Nephron (organoid): ENCODE data around the gene ODC1.

Experiments used
- H3K27ac Mint-ChIP-seq, 3 experiments: 2 replicates each; pipeline ENCODE4 v1.8.0; 2020; ENCODE audit warnings: mixed read lengths in 3 of 3, mild to moderate bottlenecking in 2 of 3, moderate library complexity in 1 of 3
- H3K27me3 Mint-ChIP-seq: 2 replicates; pipeline ENCODE4 v1.8.0; 2021; ENCODE audit warnings: low read depth, mild to moderate bottlenecking, moderate library complexity, mixed read lengths
- H3K36me3 Mint-ChIP-seq: 2 replicates; pipeline ENCODE4 v1.8.0; 2020; ENCODE audit warnings: low read depth, mixed read lengths
- H3K4me1 Mint-ChIP-seq: 2 replicates; pipeline ENCODE4 v1.8.0; 2020; ENCODE audit warnings: mixed read lengths
- H3K4me3 Mint-ChIP-seq, 3 experiments: 2 replicates each; pipeline ENCODE4 v1.8.0; 2020; ENCODE audit warnings: mild to moderate bottlenecking in 3 of 3, mixed read lengths in 3 of 3, moderate library complexity in 2 of 3
- H3K9me3 Mint-ChIP-seq: 2 replicates; pipeline ENCODE4 v1.8.0; 2020; ENCODE audit warnings: mixed read lengths
- TF ChIP-seq, protein P1 (sequence below), 3 experiments: fragments of 200-600 bp; sonication (generic); IDR thresholded peaks; one replicate each; pipeline ENCODE4 v1.5.0; 2021; ENCODE audit warnings: antibody characterized with exemption in 3 of 3; ENCODE audit not compliant: unreplicated experiment in 3 of 3

ODC1 gene

DNA sequence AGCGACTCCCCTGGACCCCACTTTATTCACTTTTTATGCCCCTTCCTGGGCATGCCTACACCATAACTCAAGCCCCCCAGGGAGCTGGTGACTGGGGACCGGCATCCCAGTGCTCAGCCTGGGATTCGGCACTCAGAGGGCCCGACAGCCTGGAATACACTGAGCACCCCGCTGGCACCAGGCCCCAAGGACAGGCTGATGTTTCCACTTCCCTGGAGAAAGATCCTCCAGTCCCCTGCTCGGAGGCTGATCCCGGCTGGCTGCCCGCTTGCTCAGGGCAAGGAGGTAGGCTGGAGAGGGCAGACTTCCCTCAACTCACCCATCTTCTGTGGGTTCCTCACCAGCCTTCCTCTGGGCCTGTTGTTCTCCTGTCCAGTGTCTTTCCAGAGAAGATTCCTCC lies 36.6 kb downstream of the ODC1 start:
- Mint-ChIP-seq H3K27ac (peak overlapping the region in 2 of 3 experiments; percentile 77 to 87), H3K27me3 (peaks cover 32% of the 10 kb centered on the region), H3K9me3 (no peaks in the 10 kb centered on the region), H3K4me1 (peaks cover 55% of the 10 kb centered on the region), H3K4me3 (no peak overlapping the region), H3K36me3 (no peaks in the 10 kb centered on the region)
- TF ChIP-seq, protein P1, sequence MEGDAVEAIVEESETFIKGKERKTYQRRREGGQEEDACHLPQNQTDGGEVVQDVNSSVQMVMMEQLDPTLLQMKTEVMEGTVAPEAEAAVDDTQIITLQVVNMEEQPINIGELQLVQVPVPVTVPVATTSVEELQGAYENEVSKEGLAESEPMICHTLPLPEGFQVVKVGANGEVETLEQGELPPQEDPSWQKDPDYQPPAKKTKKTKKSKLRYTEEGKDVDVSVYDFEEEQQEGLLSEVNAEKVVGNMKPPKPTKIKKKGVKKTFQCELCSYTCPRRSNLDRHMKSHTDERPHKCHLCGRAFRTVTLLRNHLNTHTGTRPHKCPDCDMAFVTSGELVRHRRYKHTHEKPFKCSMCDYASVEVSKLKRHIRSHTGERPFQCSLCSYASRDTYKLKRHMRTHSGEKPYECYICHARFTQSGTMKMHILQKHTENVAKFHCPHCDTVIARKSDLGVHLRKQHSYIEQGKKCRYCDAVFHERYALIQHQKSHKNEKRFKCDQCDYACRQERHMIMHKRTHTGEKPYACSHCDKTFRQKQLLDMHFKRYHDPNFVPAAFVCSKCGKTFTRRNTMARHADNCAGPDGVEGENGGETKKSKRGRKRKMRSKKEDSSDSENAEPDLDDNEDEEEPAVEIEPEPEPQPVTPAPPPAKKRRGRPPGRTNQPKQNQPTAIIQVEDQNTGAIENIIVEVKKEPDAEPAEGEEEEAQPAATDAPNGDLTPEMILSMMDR (IDR thresholded peaks at IDR 0.05; ENCODE audit: unreplicated experiment in 3 of 3) = no peak

DNA sequence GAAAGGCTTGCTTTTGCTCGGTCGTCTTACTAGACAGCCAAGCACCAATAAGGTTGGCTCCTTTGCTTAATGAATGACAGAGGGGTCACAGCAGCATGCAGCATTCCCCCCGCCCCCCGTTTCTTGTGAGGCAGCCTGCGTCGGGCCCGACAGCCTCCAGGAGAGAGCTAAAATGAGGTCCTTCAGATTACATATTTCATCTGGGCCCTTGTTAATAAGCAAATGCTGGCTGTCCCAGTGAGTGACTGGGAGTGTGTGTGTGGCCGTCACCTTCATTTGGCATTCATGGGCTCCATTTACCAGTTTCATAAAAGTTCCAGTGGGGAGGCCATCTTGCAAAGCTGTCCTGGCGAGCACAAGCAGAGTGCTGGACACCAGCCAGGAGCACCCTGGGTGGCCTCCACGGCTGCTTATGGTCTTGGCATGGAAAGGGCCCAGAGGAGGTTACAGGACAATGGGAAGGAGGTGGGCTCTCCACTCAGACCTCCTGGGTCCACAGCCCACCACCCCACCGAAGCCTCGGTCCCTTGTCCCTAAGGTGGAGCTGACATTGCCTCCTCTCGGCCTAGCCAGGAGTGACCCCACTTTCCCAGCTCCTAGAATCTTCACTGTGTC lies 37.2 kb downstream of the ODC1 start:
- TF ChIP-seq, protein P1 (IDR thresholded peaks at IDR 0.05; ENCODE audit: unreplicated experiment in 3 of 3) = no peak
- Mint-ChIP-seq H3K36me3 (no peaks in the 10 kb centered on the region), H3K9me3 (no peaks in the 10 kb centered on the region), H3K4me3 (peak overlapping the region in 2 of 3 experiments; percentile 12 to 36), H3K27me3 (peaks cover 36% of the 10 kb centered on the region), H3K4me1 (peaks cover 56% of the 10 kb centered on the region), H3K27ac (peak overlapping the region; percentile 77 to 87 (median 87))

DNA sequence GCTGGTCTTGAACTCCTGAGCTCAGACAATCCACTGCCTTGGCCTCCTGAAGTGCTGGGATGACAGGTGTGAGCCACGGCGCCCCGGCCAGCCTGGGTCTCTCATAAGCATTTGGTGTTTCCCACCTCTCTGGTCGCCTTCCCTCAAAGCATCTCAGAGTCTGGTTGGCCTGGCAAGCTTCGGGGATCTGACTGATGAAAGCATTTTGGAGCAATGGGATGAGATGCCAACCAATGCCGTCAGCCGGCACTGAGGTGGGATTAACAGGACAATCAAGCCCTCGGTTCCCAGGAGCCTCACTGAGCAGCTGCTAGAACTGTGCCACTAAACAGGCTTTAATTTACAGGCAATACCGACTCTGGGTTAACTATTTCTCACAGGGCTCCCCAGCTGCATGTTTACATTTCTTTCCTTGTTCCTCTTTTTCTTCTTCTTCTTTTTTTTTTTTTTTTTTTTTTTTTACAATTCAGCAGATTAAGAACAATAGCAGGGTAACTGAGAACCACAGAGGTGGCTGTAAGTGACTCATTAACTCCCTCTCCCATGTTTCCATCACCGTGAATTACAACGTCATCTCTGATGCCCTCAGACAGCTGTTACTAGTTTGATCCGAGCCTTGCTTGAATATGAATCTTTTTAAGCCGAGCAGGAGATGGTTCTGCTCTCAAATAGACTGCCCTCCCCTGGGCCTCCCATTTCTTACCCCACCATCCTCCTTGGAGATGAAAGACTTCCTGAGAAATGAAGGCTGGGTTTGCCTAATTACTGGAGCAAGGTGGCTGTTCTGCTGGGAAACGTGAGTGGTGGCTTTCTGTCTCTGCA lies 37.9 kb downstream of the ODC1 start:
- peaks cover 56% of the 10 kb centered on the region for H3K4me1 Mint-ChIP-seq
- TF ChIP-seq, protein P1 (IDR thresholded peaks at IDR 0.05; ENCODE audit: unreplicated experiment in 3 of 3) = no peak
- H3K4me3 Mint-ChIP-seq = peak overlapping the region in 2 of 3 experiments; percentile 12 to 36
- H3K36me3 Mint-ChIP-seq = no peaks in the 10 kb centered on the region
- H3K27ac Mint-ChIP-seq = peak overlapping the region; percentile 77 to 87 (median 87)
- peaks cover 37% of the 10 kb centered on the region for H3K27me3 Mint-ChIP-seq
- no peaks in the 10 kb centered on the region for H3K9me3 Mint-ChIP-seq

DNA sequence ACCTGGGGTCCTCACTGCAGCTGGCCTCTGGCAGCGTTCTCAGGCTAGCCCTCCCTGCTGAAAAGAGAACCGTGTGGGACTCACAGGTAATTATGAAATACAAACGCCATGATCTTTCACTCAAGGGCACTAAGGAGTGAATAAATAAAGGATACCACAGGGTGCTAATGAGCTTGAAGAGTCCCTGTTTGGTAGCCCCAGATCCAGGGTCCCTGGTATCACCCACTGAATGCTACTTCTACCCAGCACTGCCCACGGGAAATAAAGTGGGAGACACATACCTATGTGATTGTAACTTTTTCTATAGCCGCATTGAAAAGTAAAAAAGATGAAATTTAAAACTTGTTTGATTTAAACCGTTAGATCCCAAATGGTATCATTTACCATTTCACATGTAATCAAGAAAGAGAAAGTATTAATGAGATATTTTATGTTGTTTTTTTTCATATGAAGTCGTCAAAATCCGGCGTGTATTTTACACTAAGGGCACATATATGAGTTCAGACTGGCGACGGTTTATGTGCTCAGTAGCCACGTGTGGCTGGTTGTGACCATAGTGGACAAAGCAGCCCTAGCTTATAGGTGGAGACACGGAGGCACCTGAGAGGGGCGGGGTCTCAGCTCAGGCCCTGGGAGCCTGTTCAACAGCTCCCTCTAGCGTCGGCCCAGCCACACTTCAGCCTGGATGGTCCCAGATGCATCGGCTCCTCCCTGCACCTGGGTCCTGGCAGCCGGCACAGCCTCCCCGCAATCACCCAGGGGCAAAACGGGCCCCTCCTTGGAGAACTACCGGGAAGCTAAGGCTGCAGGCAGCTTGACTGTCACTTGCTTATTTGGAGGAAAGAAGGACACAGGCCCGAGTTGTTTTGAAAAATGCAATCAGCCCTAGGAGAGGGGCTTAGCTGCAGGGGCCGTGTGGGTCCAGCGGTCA lies 39.2 kb downstream of the ODC1 start:
- Mint-ChIP-seq H3K36me3 (no peaks in the 10 kb centered on the region), H3K4me3 (peak overlapping the region in 2 of 3 experiments; percentile 27 to 28), H3K27me3 (peaks cover 43% of the 10 kb centered on the region), H3K9me3 (no peaks in the 10 kb centered on the region), H3K27ac (peak overlapping the region; percentile 50 to 77 (median 71)), H3K4me1 (peaks cover 49% of the 10 kb centered on the region)
- TF ChIP-seq, protein P1 (IDR thresholded peaks at IDR 0.05; ENCODE audit: unreplicated experiment in 3 of 3) = peak; percentile 93 to 95 (median 94)

DNA sequence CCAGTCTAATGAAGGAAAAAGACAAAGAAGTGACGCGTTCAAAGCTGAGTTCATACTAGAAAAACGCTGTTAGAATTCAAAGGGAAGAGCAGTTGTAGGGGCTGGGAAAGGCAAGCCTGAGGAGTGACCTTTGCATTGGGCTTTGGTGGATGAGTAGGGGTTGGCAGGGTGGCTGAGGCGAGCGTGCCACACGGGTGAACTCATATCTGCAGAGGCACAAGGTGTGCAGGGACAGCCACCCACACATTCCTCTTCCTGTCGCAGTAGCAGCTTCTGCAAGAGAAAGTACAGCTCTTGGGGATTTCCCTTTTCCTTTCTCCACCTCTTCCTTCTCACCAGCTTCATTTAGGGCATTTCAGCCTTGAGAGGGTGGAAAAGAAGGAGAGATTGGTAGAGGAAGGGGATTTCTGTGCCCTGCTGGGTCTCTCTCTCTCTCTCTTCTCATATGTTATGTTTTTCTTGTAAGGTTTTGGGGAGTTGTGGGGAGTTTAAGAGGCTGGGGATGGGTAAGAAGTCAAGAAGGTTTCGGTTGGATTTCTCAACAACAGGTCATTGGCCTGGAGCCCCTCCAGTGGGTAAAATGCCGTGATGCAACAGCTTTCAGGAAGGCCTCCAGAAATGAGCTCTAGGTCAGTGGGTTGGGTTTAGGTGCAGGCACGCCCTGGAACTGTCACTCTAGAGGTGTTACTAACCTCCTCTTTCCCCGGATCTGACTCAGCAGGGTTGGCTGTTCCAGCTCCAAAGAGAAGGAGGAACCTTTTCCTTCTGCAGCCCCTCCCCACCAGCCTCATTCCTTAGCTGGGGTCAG lies 40.1 kb downstream of the ODC1 start:
- TF ChIP-seq, protein P1 (IDR thresholded peaks at IDR 0.05; ENCODE audit: unreplicated experiment in 3 of 3) = no peak
- peaks cover 43% of the 10 kb centered on the region for H3K27me3 Mint-ChIP-seq
- no peaks in the 10 kb centered on the region for H3K9me3 Mint-ChIP-seq
- no peak overlapping the region for H3K27ac Mint-ChIP-seq
- peaks cover 48% of the 10 kb centered on the region for H3K4me1 Mint-ChIP-seq
- no peaks in the 10 kb centered on the region for H3K36me3 Mint-ChIP-seq
- H3K4me3 Mint-ChIP-seq = no peak overlapping the region
